ENCODE results near the gene STAG3.
A peak's percentile ranks its signal among the peaks of the same experiment; 100 is the strongest.

The STAG3 gene

GRCh38 chr7:100148559-100149328 is 29.0 kb upstream of the STAG3 start, which contains the start of gene LAMTOR4:
Gene LAMTOR4 (plus strand): TSS chr7:100148918. CDS start chr7:100148973, 55 bp downstream.
- Mint-ChIP-seq H3K9me3 (no peaks in the 10 kb centered on the region), H3K27ac (peak within 1 kb of the TSS; percentile 96), H3K27me3 (no peaks in the 10 kb centered on the region), H3K36me3 (peaks cover 20% of the 10 kb centered on the region), H3K4me1 (peaks cover 41% of the 10 kb centered on the region), H3K4me3 (peak within 1 kb of the TSS; percentile 97)
- peak; percentile 99 for ATAC-seq

DNA sequence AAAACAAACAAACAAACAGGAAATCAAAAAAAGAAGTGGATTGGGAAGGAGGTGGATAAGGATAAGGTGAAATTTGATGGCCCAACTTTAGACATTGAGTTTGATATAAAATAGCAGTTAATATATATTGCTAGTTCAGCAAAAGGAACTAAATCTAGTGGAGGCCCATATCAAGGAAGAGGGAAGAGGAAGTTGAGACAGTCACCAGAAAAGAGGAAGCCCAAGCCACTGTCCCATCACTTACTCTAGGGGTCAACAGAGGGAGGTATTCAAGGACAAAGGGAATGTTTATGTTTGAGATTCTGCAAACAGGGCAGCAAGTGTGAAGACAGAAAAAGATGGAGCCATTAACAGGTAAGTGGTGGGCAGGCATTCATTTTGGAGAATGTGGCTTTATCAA is 25.3 kb upstream of the STAG3 start:
- ATAC-seq: no peak
- Mint-ChIP-seq H3K4me3 (no peak overlapping the region), H3K36me3 (peaks cover 30% of the 10 kb centered on the region), H3K27ac (peak overlapping the region; percentile 20), H3K27me3 (no peaks in the 10 kb centered on the region), H3K4me1 (peaks cover 60% of the 10 kb centered on the region), H3K9me3 (no peaks in the 10 kb centered on the region)

DNA sequence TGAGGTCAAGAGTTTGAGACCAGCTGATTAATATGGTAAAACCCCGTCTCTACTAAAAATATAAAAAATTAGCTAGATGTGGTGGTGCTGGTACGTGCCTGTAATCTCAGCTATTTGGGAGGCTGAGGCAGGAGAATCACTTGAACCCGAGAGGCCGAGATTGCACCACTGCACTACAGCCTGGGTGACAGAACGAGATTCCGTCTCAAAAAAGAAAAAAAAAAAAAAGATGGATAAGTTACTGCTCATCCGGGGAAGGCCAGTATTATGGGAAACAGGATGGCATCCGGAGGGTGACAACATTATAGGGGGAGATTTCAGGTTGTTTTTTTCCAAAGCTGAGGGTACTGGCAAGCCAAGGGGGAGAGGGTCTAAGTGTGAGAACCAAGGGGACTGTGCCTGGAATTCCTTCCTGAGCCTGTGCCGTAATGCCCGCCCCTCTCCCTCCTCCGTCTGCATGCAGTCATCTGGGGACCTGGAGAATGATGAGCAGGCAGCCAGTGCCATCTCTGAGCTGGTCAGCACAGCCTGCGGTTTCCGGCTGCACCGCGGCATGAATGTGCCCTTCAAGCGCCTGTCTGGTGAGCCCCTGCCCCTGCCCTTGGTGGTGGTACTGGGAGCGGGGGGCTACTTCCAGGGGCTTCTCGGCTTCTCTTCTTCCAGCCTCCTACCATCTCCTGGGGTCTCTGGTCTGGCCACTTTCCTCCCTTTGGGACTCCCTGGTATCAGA is 24.6 kb upstream of the STAG3 start:
- H3K27ac Mint-ChIP-seq: peak overlapping the region; percentile 20

GRCh38 chr7:100153708-100154535 is 23.8 kb upstream of the STAG3 start:
- no peaks in the 10 kb centered on the region for H3K9me3 Mint-ChIP-seq
- H3K27ac Mint-ChIP-seq: no peak overlapping the region
- H3K4me1 Mint-ChIP-seq: peaks cover 61% of the 10 kb centered on the region
- H3K27me3 Mint-ChIP-seq: no peaks in the 10 kb centered on the region
- H3K4me3 Mint-ChIP-seq: no peak overlapping the region
- H3K36me3 Mint-ChIP-seq: peaks cover 30% of the 10 kb centered on the region
- no peak for ATAC-seq

More for the DNA sequence above, 24.6 kb upstream of the STAG3 start:
- peaks cover 30% of the 10 kb centered on the region for H3K36me3 Mint-ChIP-seq
- H3K9me3 Mint-ChIP-seq: no peaks in the 10 kb centered on the region
- H3K4me1 Mint-ChIP-seq: peaks cover 64% of the 10 kb centered on the region
- H3K27me3 Mint-ChIP-seq: no peaks in the 10 kb centered on the region
- H3K4me3 Mint-ChIP-seq: no peak overlapping the region
- no peak for ATAC-seq

DNA sequence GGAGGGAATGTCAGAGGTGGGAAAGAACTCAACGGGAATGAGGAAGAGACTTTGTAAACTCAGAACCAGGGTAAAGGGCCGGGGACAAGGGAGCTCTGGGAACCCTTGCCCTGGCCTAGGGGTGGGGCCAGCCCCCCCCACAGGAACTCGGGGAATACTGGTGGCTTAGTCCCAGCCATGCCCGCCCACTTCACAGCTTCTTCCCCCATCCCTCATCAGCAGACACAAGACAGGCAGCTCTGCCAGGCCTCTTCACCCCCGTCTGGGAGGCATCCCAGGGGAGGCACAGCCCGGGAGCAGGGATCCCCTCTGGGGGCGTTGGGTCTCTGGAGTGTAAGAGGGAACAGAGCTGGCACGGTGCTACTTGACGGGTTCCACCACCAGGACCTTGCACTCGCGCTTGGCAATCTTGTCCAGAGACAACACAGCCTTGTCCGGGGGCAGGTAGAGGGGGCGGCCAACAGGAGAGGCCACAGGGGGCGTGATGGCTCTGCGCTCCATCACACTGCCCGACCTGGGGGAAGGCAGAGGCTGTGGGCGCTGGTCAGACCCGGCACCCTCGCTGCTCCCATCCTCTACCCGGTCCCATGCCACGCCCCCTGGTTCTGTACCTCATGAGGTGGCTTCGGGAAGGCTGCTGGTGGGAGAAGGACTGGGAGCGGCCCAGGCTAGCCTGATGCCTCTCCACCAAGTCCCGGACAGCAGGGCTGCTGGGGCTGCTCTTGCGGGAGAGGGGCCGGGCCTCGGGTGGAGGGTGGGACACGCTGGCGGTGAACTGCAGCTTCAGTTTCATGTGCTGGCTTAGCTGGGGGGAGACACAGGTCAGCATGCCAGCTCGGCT is 22.8 kb upstream of the STAG3 start:
- no peak for ATAC-seq
- no peak overlapping the region for H3K4me3 Mint-ChIP-seq
- no peak overlapping the region for H3K27ac Mint-ChIP-seq
- H3K27me3 Mint-ChIP-seq: no peaks in the 10 kb centered on the region
- peaks cover 63% of the 10 kb centered on the region for H3K4me1 Mint-ChIP-seq
- no peaks in the 10 kb centered on the region for H3K9me3 Mint-ChIP-seq
- peaks cover 30% of the 10 kb centered on the region for H3K36me3 Mint-ChIP-seq

DNA sequence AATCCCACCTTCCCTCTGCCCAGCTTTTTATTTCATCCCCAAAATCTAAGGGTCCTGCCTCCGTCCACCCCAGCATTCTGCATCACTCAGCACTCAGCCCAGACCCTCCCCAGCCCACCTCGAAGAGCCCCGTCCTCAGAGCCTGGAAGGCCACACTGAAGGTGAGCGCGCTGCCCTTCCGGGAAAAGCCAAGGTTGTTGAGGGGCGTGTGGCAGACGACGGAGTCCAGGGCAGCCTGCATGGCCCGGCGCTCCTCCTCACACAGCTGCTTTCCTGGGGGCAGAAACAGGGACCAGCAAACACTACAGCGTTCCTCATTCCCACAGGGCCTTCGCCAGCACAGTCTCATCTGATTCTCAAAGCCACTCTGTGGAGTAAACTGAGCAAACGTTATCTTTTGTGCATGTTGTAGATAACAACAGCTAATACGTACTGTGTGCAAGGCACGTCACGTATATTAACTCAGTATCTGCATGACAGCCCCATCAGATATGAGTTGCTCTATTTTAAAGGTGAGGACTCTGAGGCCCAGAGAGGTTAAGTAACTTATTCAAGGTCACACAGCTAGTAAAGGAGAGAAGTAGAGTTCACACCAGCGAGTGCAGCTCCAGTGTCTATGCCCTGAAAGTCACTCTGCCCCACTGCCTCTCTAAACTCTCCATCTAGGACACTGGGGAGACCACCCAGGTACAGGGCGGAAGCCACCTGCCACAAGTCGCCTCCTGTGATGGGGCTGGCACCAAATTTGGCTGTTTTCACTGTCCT is 22.0 kb upstream of the STAG3 start:
- ATAC-seq: no peak
- Mint-ChIP-seq H3K9me3 (no peaks in the 10 kb centered on the region), H3K27me3 (no peaks in the 10 kb centered on the region), H3K36me3 (peaks cover 22% of the 10 kb centered on the region), H3K4me3 (no peak overlapping the region), H3K27ac (peak overlapping the region; percentile 82), H3K4me1 (peaks cover 55% of the 10 kb centered on the region)

DNA sequence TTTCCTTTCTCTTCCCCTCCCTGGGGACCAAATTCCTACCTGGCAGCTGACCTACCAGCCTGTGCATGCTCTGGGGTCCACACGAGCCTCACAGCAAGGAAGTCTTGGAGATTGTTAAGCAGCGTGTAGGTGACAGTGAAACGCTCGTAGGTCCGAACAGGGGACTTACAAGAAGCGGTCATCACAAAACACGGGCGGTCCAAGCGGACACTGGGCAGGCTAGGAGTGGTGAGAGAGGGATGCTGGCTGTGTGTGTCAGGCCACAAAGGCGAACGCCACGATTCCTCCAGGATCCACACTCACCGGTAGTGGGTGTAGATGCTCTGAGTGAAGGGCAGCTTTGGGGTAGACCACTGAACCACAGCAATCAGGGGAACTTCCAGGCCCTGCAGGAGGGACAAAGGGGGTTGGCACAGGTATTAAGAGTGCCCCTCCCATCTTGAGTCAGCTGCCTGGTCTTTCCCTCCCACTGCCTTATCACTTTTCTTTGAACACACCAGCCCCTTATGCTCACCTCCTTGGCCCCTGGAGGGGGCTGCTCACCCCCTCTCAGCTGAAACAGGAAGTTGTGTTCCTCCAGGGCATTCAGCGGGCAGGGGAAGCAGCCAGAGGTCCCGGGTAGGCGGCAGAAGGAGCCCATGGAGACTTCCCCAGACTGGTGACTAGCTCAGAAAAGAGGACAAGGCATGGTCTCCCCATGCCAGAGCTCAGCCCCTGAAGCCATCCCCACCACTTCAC is 21.2 kb upstream of the STAG3 start:
- Mint-ChIP-seq H3K4me3 (peak overlapping the region; percentile 85), H3K9me3 (no peaks in the 10 kb centered on the region), H3K36me3 (peaks cover 21% of the 10 kb centered on the region), H3K27ac (peak overlapping the region; percentile 82), H3K27me3 (no peaks in the 10 kb centered on the region), H3K4me1 (peaks cover 54% of the 10 kb centered on the region)
- peak; percentile 25 for ATAC-seq

GRCh38 chr7:100157069-100157333 is 20.7 kb upstream of the STAG3 start:
- peaks cover 49% of the 10 kb centered on the region for H3K4me1 Mint-ChIP-seq
- H3K4me3 Mint-ChIP-seq: peak overlapping the region; percentile 85
- no peak for ATAC-seq

DNA sequence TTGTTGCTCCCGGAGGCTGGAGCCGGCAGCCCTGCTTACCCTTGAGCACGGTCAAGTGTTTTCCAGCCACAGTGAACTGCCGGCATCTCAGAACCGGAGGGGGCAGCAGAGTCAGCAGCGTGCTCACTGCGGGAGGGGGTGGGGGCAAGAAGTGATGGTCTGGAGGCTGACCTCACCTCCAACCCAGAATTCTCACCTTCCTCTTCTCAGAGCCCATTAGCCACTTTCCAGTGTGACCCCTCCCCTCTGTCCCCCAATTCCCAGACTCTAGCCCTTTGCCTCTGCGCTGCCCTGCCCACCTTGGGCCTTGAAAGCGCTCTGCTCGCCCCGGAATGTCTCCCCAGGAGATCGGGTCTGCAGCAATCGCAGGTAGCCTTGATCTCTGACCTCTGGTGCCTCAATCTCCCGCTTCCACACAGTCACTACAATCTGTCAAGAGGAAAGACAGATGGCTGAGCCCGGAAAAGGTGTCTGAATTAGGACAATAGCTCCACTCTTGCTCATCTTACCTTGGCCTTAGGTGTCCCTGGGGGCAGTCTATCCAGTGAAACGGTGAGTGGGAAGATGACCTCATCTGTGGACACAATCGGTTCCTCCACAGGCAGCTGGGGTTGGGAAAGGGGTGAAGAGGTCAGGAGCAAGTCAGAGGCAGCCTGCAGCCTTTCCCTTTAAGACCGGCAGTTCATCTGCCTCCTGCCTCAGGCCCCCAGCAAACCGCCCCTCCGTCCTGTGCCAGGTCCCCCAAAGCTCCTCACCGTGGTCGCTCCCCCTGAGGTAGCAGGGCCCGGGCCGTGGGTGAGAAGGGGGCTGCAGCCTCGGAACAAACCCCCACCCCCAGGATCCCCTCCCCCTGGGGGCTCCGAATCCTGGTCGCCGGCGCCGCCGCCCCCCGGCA is 20.1 kb upstream of the STAG3 start:
- no peaks in the 10 kb centered on the region for H3K27me3 Mint-ChIP-seq
- peak; percentile 21 for ATAC-seq
- peak overlapping the region; percentile 85 for H3K4me3 Mint-ChIP-seq
- peak overlapping the region; percentile 82 for H3K27ac Mint-ChIP-seq
- H3K4me1 Mint-ChIP-seq: peaks cover 46% of the 10 kb centered on the region
- H3K9me3 Mint-ChIP-seq: no peaks in the 10 kb centered on the region
- H3K36me3 Mint-ChIP-seq: peaks cover 16% of the 10 kb centered on the region

More at GRCh38 chr7:100157069-100157333, 20.7 kb upstream of the STAG3 start:
- Mint-ChIP-seq H3K27ac (peak overlapping the region; percentile 82), H3K27me3 (no peaks in the 10 kb centered on the region), H3K36me3 (peaks cover 21% of the 10 kb centered on the region), H3K9me3 (no peaks in the 10 kb centered on the region)

- peaks cover 10% of the 10 kb centered on the region for H3K36me3 Mint-ChIP-seq
Measured at GRCh38 chr7:100158229-100159098, 19.3 kb upstream of the STAG3 start, which contains the start of gene TRAPPC14. Gene TRAPPC14 (minus strand): TSS chr7:100158723. CDS start chr7:100158499, 224 bp downstream.

DNA sequence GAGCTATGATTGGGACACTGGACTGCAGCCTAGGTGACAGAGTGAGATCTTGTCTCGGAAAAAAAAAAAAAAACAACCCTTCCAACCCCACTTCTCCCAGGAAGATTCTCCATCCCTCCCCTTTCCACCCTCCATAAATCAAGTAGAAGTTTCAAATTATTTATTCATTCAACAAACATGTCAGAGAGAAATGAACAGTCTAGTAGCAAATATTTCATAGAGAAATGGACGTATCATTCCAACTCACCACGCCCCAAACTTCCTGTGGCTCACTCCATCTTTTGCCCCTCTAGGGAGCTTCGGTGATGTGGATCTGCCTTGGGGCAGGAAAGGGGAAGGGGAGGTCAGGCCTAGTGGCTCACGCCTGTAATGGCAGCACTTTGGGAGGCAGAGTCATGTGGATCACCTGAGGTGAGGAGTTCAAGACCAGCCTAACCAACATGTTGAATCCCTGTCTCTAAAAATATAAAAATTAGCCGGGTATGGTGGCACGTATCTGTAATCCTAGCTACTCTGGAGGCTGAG is 18.6 kb upstream of the STAG3 start:
- peaks cover 43% of the 10 kb centered on the region for H3K4me1 Mint-ChIP-seq
- no peaks in the 10 kb centered on the region for H3K9me3 Mint-ChIP-seq
- peak overlapping the region; percentile 85 for H3K4me3 Mint-ChIP-seq

More at GRCh38 chr7:100158229-100159098, 19.3 kb upstream of the STAG3 start, which contains the start of gene TRAPPC14:
- no peaks in the 10 kb centered on the region for H3K9me3 Mint-ChIP-seq
- peak within 1 kb of the TSS; percentile 82 for H3K27ac Mint-ChIP-seq
- peak within 1 kb of the TSS; percentile 85 for H3K4me3 Mint-ChIP-seq
- no peaks in the 10 kb centered on the region for H3K27me3 Mint-ChIP-seq
- ATAC-seq: peak; percentile 91
- H3K4me1 Mint-ChIP-seq: peaks cover 49% of the 10 kb centered on the region

GRCh38 chr7:100160067-100160466 is 17.7 kb upstream of the STAG3 start:
- H3K4me3 Mint-ChIP-seq: no peak overlapping the region
- peaks cover 41% of the 10 kb centered on the region for H3K4me1 Mint-ChIP-seq
- no peak for ATAC-seq
- H3K9me3 Mint-ChIP-seq: no peaks in the 10 kb centered on the region
- peaks cover 10% of the 10 kb centered on the region for H3K36me3 Mint-ChIP-seq
- H3K27ac Mint-ChIP-seq: no peak overlapping the region
- H3K27me3 Mint-ChIP-seq: no peaks in the 10 kb centered on the region

More for the DNA sequence above, 18.6 kb upstream of the STAG3 start:
- H3K27me3 Mint-ChIP-seq: no peaks in the 10 kb centered on the region
- no peak for ATAC-seq
- H3K27ac Mint-ChIP-seq: peak overlapping the region; percentile 82
- peaks cover 10% of the 10 kb centered on the region for H3K36me3 Mint-ChIP-seq
